ENCODE results near the gene LOC128125822.

Gene LOC128125822

GRCh38 chr6:63554782-63555181 lies 17.5 kb upstream of the LOC128125822 start (continued):
- TF ChIP-seq ZBED1 (IDR thresholded peaks at IDR 0.05; ENCODE audit: borderline replicate concordance) (no peak), PBX3 (IDR thresholded peaks at IDR 0.05; ENCODE audit: insufficient replicate concordance, low read depth, low read length) (no peak), TBL1XR1 (IDR thresholded peaks at IDR 0.05; ENCODE audit: low read depth, low read length) (no peak), HDGF (IDR thresholded peaks at IDR 0.05) (no peak), HCFC1 (IDR thresholded peaks at IDR 0.05; ENCODE audit: low read length) (no peak), KAT2A (conservative IDR thresholded peaks at IDR 0.05; ENCODE audit: control insufficient read depth, low read depth, low read length) (no peak), RAD51 (IDR thresholded peaks at IDR 0.05) (no peak), KLF5 (IDR thresholded peaks at IDR 0.05; ENCODE audit: partially characterized antibody) (no peak), WRNIP1 (IDR thresholded peaks at IDR 0.05; ENCODE audit: borderline replicate concordance, low read depth, low read length) (no peak)

GRCh38 chr6:63556369-63556768 lies 15.9 kb upstream of the LOC128125822 start:
- intact Hi-C loops (cut with micrococcal nuclease; ENCODE audit: unreplicated experiment): no loop called here
- no peaks in the 10 kb centered on the region for H4K20me1 ChIP-seq (ENCODE audit: control insufficient read depth, insufficient read depth)
- H3K4me2 ChIP-seq (ENCODE audit: control insufficient read depth, insufficient read depth): no peak overlapping the region
- H3K9me3 ChIP-seq (replicated peaks; ENCODE audit: control insufficient read depth, insufficient read depth, low read length): no peaks in the 10 kb centered on the region
- H3K27ac ChIP-seq (ENCODE audit: control insufficient read depth, insufficient read depth): no peak overlapping the region
- POLR2A ChIA-PET: no interaction called here
- in situ Hi-C loops (cut with MboI): no loop called here
- no peak overlapping the region for H2AFZ ChIP-seq (ENCODE audit: control insufficient read depth, low read depth, low read length)
- H3K9ac ChIP-seq (ENCODE audit: control insufficient read depth, insufficient read depth, low read length): no peak overlapping the region
- ATAC-seq (no peak), DNase-seq (ENCODE audit: low read depth, low spot score) (no peak), FAIRE-seq (no peak)
- CTCF ChIA-PET: interaction anchor here (0.6 kb wide), 1 partner anchor 41 kb away, joined by 3 read pairs; no protein-coding TSS in a partner anchor
- 60% methylated on average over 3 of the region's 4 CpGs for WGBS (ENCODE audit: insufficient coverage, insufficient replicate concordance, low lambda C conversion rate, missing lambda C conversion rate)
- RAD21 ChIA-PET (ENCODE audit: unreplicated experiment): interaction anchor here (0.6 kb wide), 1 partner anchor 13 kb away, joined by 3 read pairs; no protein-coding TSS in a partner anchor
- H3K36me3 ChIP-seq (ENCODE audit: control insufficient read depth in 2 of 2, insufficient read depth in 2 of 2, low read length in 1 of 2): no peaks in the 10 kb centered on the region
- BruUV-seq (replicated peaks): no TSS peak
- H3K79me2 ChIP-seq (ENCODE audit: control insufficient read depth, insufficient read depth, low read length): no peaks in the 10 kb centered on the region
- peaks cover 13% of the 10 kb centered on the region; the same call in 1 of the 2 replicates for H3K4me1 ChIP-seq (ENCODE audit: control insufficient read depth, insufficient read depth, low read length)
- H3K4me3 ChIP-seq: no peak overlapping the region
- no peaks in the 10 kb centered on the region for H3K27me3 ChIP-seq (replicated peaks in 1 of 2; ENCODE audit: control insufficient read depth in 2 of 2, insufficient read depth in 2 of 2, low read length in 1 of 2)
- SMC1A ChIA-PET (ENCODE audit: uncharacterized antibody, unreplicated experiment): interaction anchor here (1.7 kb wide), 1 partner anchor 10 kb away, joined by 5 read pairs; no protein-coding TSS in a partner anchor
- TF ChIP-seq SMARCA5 (IDR thresholded peaks at IDR 0.05) (no peak), MYC (IDR thresholded peaks at IDR 0.05; ENCODE audit: insufficient read depth, insufficient read length, insufficient replicate concordance, low read length, severe bottlenecking) (no peak), KDM1A (IDR thresholded peaks at IDR 0.05; ENCODE audit: borderline replicate concordance) (no peak), JUND (IDR thresholded peaks at IDR 0.05; ENCODE audit: low read depth, low read length) (no peak), GATAD2B (conservative IDR thresholded peaks at IDR 0.05; ENCODE audit: low read depth) (no peak), MTA2 (IDR thresholded peaks at IDR 0.05; ENCODE audit: low read depth) (no peak), BCL3 (IDR thresholded peaks at IDR 0.05; ENCODE audit: borderline replicate concordance, insufficient read depth, low read depth, low read length, poor library complexity, severe bottlenecking) (no peak), SP1 (IDR thresholded peaks at IDR 0.05; ENCODE audit: low read depth, low read length) (no peak), JUNB (IDR thresholded peaks at IDR 0.05) (no peak), SUZ12 (IDR thresholded peaks at IDR 0.05; ENCODE audit: unreplicated experiment) (no peak), MXI1 (IDR thresholded peaks at IDR 0.05; ENCODE audit: low read depth, low read length) (no peak), FOXM1 (IDR thresholded peaks at IDR 0.05; ENCODE audit: low read depth, low read length) (no peak)

Measured in GM12878 (cell line).